Measurements from ENCODE around the gene RAB11FIP5.

DNA sequence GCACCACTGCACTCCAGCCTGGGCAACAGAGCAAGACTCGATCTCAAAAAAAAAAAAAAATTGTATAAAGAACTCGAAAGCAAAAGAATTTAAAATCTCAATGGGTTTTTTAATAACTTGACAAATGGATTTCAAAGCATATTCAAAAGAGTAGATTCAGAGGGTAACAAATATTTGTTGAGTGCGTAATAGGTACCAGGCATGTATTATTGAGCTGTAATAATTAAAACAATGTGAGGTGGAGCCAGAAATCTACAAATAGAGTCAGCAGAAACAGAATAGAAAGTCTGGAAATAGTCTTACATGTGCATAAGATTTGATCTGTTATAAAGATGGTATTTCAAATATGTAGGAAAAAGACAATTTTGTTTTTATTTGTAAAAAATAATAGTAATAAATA lies 19.1 kb upstream of the RAB11FIP5 start:
- no peak for TF ChIP-seq CTCF (IDR thresholded peaks at IDR 0.05 in 4 of 5, conservative IDR thresholded peaks at IDR 0.05 in 1 of 5)
- no peak for TF ChIP-seq POLR2A (IDR thresholded peaks at IDR 0.05)
